ENCODE results near the gene PHLDA1.

PHLDA1 gene

GRCh38 chr12:76031414-76032042 is at the start of gene PHLDA1:
TSS of gene PHLDA1 (minus strand) at chr12:76031776.
- DNase-seq, result peak; percentile 96

- DNase-seq, result no peak
Measured at GRCh38 chr12:76080729-76081415, 49.3 kb upstream of the PHLDA1 start.

- DNase-seq, result no peak
Measured at GRCh38 chr12:76080017-76080728, 48.6 kb upstream of the PHLDA1 start.

- DNase-seq, result no peak
Measured at GRCh38 chr12:76078748-76079147, 47.2 kb upstream of the PHLDA1 start.

- DNase-seq, result no peak
Measured at GRCh38 chr12:76075448-76075847, 43.9 kb upstream of the PHLDA1 start.

- DNase-seq, result no peak
Measured at GRCh38 chr12:76074701-76075336, 43.2 kb upstream of the PHLDA1 start.

GRCh38 chr12:76073561-76073960 is 42.0 kb upstream of the PHLDA1 start:
- no peak for DNase-seq

- DNase-seq, result no peak
Measured at GRCh38 chr12:76072568-76072967, 41.0 kb upstream of the PHLDA1 start.

GRCh38 chr12:76069339-76069738 is 37.8 kb upstream of the PHLDA1 start:
- DNase-seq, result no peak

GRCh38 chr12:76065917-76066316 is 34.3 kb upstream of the PHLDA1 start:
- DNase-seq, result no peak

GRCh38 chr12:76064904-76065303 is 33.3 kb upstream of the PHLDA1 start:
- no peak for DNase-seq

GRCh38 chr12:76060111-76060510 is 28.5 kb upstream of the PHLDA1 start:
- no peak for DNase-seq

- DNase-seq, result no peak
Measured at GRCh38 chr12:76057326-76057725, 25.8 kb upstream of the PHLDA1 start.

- no peak for DNase-seq
Measured at GRCh38 chr12:76055393-76055792, 23.8 kb upstream of the PHLDA1 start.

GRCh38 chr12:76049575-76050251 is 18.1 kb upstream of the PHLDA1 start:
- no peak for DNase-seq

- no peak for DNase-seq
Measured at GRCh38 chr12:76047742-76048141, 16.2 kb upstream of the PHLDA1 start.

- no peak for DNase-seq
Measured at GRCh38 chr12:76047060-76047459, 15.5 kb upstream of the PHLDA1 start.

GRCh38 chr12:76043377-76043776 is 11.8 kb upstream of the PHLDA1 start:
- no peak for DNase-seq

- no peak for DNase-seq
Measured at GRCh38 chr12:76042147-76042546, 10.6 kb upstream of the PHLDA1 start.

GRCh38 chr12:76041406-76041805 is 9.8 kb upstream of the PHLDA1 start:
- no peak for DNase-seq

- no peak for DNase-seq
Measured at GRCh38 chr12:76040461-76040860, 8.9 kb upstream of the PHLDA1 start.

GRCh38 chr12:76038176-76038575 is 6.6 kb upstream of the PHLDA1 start:
- no peak for DNase-seq
